Keratinocyte (primary cell): ENCODE data around the gene CST6. TPM values are rescaled to one million over a fixed set of nuclear protein-coding genes. Genes with fewer than 3 reads are reported as not detected.

Source experiments
- DNase-seq: peaks from one replicate; pipeline ENCODE4 v3.0.0-alpha.2; 2011; ENCODE audit warnings: low read depth, missing footprints, low spot score
- FAIRE-seq: peaks from 2 replicates; lab custom pipeline; 2011; peaks lifted over from hg19 to GRCh38; lab: Jason Lieb, UNC
- H2AFZ ChIP-seq: 2 replicates; pipeline ENCODE4 v1.6.0; 2012; ENCODE audit warnings: low read length, control low read depth, inconsistent platforms; ENCODE audit not compliant: control insufficient read depth
- H3K27ac ChIP-seq: 2 replicates; pipeline ENCODE4 v1.5.1; 2011; ENCODE audit warnings: low read length; ENCODE audit not compliant: control insufficient read depth, insufficient read depth
- H3K27me3 ChIP-seq: 3 replicates; pipeline ENCODE4 v1.6.0; 2011; ENCODE audit warnings: low read length; ENCODE audit not compliant: control insufficient read depth, insufficient read depth; ENCODE audit errors: extremely low read depth
- H3K36me3 ChIP-seq, 2 experiments: 2 replicates in 1 of 2; 3 replicates in 1 of 2; pipeline ENCODE4 v1.5.1; 2011; ENCODE audit warnings: low read length in 2 of 2, mild to moderate bottlenecking in 1 of 2; ENCODE audit not compliant: control insufficient read depth in 2 of 2, insufficient read depth in 2 of 2; ENCODE audit errors: extremely low read depth in 1 of 2
- H3K4me1 ChIP-seq: 3 replicates; pipeline ENCODE4 v1.5.1; 2011; ENCODE audit warnings: low read length; ENCODE audit not compliant: control insufficient read depth, insufficient read depth; ENCODE audit errors: extremely low read depth
- H3K4me2 ChIP-seq: 3 replicates; pipeline ENCODE4 v1.6.0; 2011; ENCODE audit warnings: low read depth, low read length; ENCODE audit not compliant: control insufficient read depth, insufficient read depth; ENCODE audit errors: extremely low read depth
- H3K4me3 ChIP-seq, 3 experiments: fragments of 200-600 bp in 1 of 3; sonication (generic) in 1 of 3; 2 replicates in 2 of 3; 3 replicates in 1 of 3; pipeline ENCODE4 v1.5.1; 2011 to 2016; ENCODE audit warnings: low read length in 3 of 3, mild to moderate bottlenecking in 3 of 3, control low read depth in 2 of 3, inconsistent platforms in 1 of 3, low read depth in 1 of 3, mixed read lengths in 1 of 3, mixed run types in 1 of 3, moderate library complexity in 1 of 3; ENCODE audit not compliant: control insufficient read depth in 2 of 3, insufficient read depth in 2 of 3; ENCODE audit errors: extremely low read depth in 1 of 3
- H3K79me2 ChIP-seq: 2 replicates; pipeline ENCODE4 v1.6.0; 2012; ENCODE audit warnings: low read length; ENCODE audit not compliant: control insufficient read depth, insufficient read depth
- H3K9ac ChIP-seq: 3 replicates; pipeline ENCODE4 v1.6.0; 2011; ENCODE audit warnings: low read length; ENCODE audit not compliant: control insufficient read depth, insufficient read depth; ENCODE audit errors: extremely low read depth
- H3K9me1 ChIP-seq: 3 replicates; pipeline ENCODE4 v1.6.0; 2011; ENCODE audit warnings: low read length; ENCODE audit not compliant: control insufficient read depth, insufficient read depth; ENCODE audit errors: extremely low read depth
- H3K9me3 ChIP-seq: 2 replicates; pipeline ENCODE4 v1.5.1; 2012; ENCODE audit warnings: low read depth, low read length; ENCODE audit not compliant: control insufficient read depth
- H4K20me1 ChIP-seq: 3 replicates; pipeline ENCODE4 v1.6.0; 2011; ENCODE audit warnings: low read length; ENCODE audit not compliant: control insufficient read depth, insufficient read depth; ENCODE audit errors: extremely low read depth
- EZH2 ChIP-seq: IDR thresholded peaks from one replicate; pipeline ENCODE4 v1.6.1; 2012; ENCODE audit warnings: inconsistent platforms, mild to moderate bottlenecking, low read length, moderate library complexity
- dilution Hi-C: fragments of 300-500 bp; cut with MboI; formaldehyde crosslinking; loops from one replicate; pipeline ENCODE4 v1.7.0; 2020; ENCODE audit warnings: low sequenced_read_pairs; ENCODE audit not compliant: extremely low pct_ligation_motif_present
- polyA plus RNA-seq, 5 experiments: library from polyadenylated mRNA; depleted of rRNA in 3 of 5; stranded (reverse) in 3 of 5; stranded (forward) in 1 of 5; unstranded in 1 of 5; fragments of >200 nt; gene quantifications; 1 replicate in 1 of 5; 2 replicates in 3 of 5; 3 replicates in 1 of 5; pipeline versions ENCODE4 v1.2.1 to v1.2.3, GENCODE V29; 2011 to 2012; ENCODE audit warnings: missing spikeins in 2 of 5, low read depth in 1 of 5, low replicate concordance in 1 of 5
- TF ChIP-seq, protein P1 (sequence below), 3 experiments: IDR thresholded peaks in 1 of 3; conservative IDR thresholded peaks in 1 of 3; optimal IDR thresholded peaks in 1 of 3; 2 replicates in 2 of 3; 3 replicates in 1 of 3; pipeline versions ENCODE3 to v1.5.1; 2011; ENCODE audit warnings: low read length in 3 of 3, mild to moderate bottlenecking in 3 of 3, moderate library complexity in 2 of 3, control low read depth in 1 of 3, inconsistent platforms in 1 of 3; ENCODE audit not compliant: insufficient read depth in 2 of 3; ENCODE audit errors: extremely low read depth in 1 of 3

Gene CST6
- polyA plus RNA-seq, 1 donor (not counting 4 experiments of a cell fraction or from before 2014, with no cell fraction given) = 1.4 TPM

DNA sequence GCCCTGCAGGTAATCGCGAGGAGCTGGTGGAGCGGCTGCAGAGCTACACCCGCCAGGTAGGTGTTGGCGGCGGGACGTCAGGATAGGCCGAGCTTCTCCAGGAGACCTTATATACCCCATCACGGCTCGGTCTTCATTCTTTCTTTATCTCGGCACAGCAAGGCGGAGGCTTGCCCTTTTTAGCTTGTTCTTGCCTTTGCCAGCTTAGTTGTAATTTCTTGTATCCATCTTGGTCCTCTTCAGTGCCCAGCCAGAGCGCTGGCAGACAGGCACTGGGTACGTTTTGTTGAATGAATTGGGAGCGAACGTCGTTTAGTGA lies 40.8 kb downstream of the CST6 start:
- Histone ChIP-seq H3K4me3 (peak overlapping the region; percentile 66 to 98 (median 94)), H3K36me3 (peaks cover 16 to 27% of the 10 kb centered on the region in 2 experiments), H2AFZ (peak overlapping the region; percentile 93), H3K9me3 (no peaks in the 10 kb centered on the region), H4K20me1 (no peaks in the 10 kb centered on the region), H3K27me3 (peaks cover 4% of the 10 kb centered on the region), H3K9ac (peak overlapping the region; percentile 94), H3K79me2 (peaks cover 35% of the 10 kb centered on the region), H3K9me1 (no peaks in the 10 kb centered on the region), H3K27ac (peak overlapping the region; percentile 85), H3K4me2 (peak overlapping the region; percentile 59), H3K4me1 (peaks cover 17% of the 10 kb centered on the region)
- TF ChIP-seq, protein P1, sequence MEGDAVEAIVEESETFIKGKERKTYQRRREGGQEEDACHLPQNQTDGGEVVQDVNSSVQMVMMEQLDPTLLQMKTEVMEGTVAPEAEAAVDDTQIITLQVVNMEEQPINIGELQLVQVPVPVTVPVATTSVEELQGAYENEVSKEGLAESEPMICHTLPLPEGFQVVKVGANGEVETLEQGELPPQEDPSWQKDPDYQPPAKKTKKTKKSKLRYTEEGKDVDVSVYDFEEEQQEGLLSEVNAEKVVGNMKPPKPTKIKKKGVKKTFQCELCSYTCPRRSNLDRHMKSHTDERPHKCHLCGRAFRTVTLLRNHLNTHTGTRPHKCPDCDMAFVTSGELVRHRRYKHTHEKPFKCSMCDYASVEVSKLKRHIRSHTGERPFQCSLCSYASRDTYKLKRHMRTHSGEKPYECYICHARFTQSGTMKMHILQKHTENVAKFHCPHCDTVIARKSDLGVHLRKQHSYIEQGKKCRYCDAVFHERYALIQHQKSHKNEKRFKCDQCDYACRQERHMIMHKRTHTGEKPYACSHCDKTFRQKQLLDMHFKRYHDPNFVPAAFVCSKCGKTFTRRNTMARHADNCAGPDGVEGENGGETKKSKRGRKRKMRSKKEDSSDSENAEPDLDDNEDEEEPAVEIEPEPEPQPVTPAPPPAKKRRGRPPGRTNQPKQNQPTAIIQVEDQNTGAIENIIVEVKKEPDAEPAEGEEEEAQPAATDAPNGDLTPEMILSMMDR (optimal IDR thresholded peaks at IDR 0.05 in 1 of 3, IDR thresholded peaks at IDR 0.05 in 1 of 3, conservative IDR thresholded peaks at IDR 0.05 in 1 of 3; ENCODE audit: extremely low read depth in 1 of 3, insufficient read depth in 2 of 3, low read length in 3 of 3) = no peak
- no peak for TF ChIP-seq EZH2
- dilution Hi-C loops = no loop called here
- DNase-seq = no peak
- FAIRE-seq = no peak

DNA sequence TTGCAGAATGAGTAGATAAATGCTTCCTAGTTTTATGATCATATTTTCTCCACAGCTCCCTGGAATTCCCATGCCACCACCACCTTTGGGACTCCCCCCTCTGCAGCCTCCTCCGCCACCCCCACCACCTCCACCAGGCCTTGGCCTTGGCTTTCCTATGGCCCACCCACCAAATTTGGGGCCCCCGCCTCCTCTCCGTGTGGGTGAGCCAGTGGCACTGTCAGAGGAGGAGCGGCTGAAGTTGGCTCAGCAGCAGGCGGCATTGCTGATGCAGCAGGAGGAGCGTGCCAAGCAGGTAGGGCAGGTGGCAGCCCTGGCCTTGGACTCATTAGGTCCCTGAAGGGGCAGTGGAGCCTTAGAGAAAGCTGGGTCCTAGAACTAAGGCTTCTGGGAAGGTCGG lies 43.2 kb downstream of the CST6 start:
- no peak for DNase-seq
- no peak overlapping the region for H3K27ac ChIP-seq
- dilution Hi-C loops = no loop called here
- no peak for TF ChIP-seq EZH2
- TF ChIP-seq, protein P1 (optimal IDR thresholded peaks at IDR 0.05 in 1 of 3, IDR thresholded peaks at IDR 0.05 in 1 of 3, conservative IDR thresholded peaks at IDR 0.05 in 1 of 3; ENCODE audit: extremely low read depth in 1 of 3, insufficient read depth in 2 of 3, low read length in 3 of 3) = no peak
- H3K9me1 ChIP-seq = peaks cover 3% of the 10 kb centered on the region
- H3K4me2 ChIP-seq = no peak overlapping the region
- FAIRE-seq = no peak
- H3K9me3 ChIP-seq = no peaks in the 10 kb centered on the region
- H3K79me2 ChIP-seq = peaks cover 36% of the 10 kb centered on the region
- H3K4me1 ChIP-seq = peaks cover 23% of the 10 kb centered on the region
- no peaks in the 10 kb centered on the region for H3K27me3 ChIP-seq
- H4K20me1 ChIP-seq = no peaks in the 10 kb centered on the region
- peaks cover 37 to 47% of the 10 kb centered on the region in 2 experiments for H3K36me3 ChIP-seq
- no peak overlapping the region for H2AFZ ChIP-seq
- no peak overlapping the region for H3K4me3 ChIP-seq
- H3K9ac ChIP-seq = no peak overlapping the region
